ENCODE results near the gene GRIK4.

DNA sequence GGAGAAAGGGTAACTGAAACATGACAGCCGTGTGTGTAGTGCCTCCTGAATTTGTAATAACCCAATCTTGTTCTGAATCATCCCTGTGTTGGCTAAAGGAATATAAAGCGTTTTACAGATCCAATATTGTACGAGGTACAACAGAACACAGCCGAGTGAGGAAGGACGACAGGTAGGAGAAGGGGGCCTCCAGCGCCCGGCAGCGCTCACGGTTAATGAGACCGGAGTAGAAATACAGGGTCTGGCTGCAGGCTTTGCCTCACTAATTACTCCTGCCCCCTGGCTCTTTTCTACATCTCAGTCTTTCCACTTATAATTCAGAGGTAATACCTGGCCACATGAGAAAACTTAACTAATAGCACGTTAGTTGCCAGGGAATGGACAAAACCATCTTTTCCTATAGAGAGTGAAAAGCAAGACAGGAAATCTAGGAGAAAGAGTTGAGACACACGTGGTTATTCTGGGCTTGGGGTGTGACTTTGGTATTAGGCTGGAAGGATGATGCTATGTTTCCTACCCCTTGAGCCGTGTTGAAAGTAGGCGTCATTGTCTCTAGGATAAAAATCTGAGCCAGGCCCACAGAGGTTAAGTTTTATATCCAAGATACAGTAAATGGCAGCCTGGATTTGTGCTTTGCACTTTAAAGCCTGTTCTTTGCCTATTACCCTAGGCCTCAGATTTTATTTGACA, 54.1 kb downstream of the GRIK4 start:
- TF ChIP-seq GATA2 (IDR thresholded peaks at IDR 0.05; ENCODE audit: low read depth, low read length) (no peak), GATA3 (IDR thresholded peaks at IDR 0.05; ENCODE audit: low read depth, low read length) (no peak)
